Measurements from ENCODE around the gene SLC38A2.
A peak's percentile ranks its signal among the peaks of the same experiment; 100 is the strongest.
"Not testable (repeated sequence)": the region's sequence is repeated elsewhere in the genome, so short reads cannot be mapped to it uniquely, and the experiment has no call there.

Gene SLC38A2

GRCh38 chr12:46360908-46361666 lies 11.5 kb downstream of the SLC38A2 start:
- DNase-seq (ENCODE audit: low spot score), result no peak

DNA sequence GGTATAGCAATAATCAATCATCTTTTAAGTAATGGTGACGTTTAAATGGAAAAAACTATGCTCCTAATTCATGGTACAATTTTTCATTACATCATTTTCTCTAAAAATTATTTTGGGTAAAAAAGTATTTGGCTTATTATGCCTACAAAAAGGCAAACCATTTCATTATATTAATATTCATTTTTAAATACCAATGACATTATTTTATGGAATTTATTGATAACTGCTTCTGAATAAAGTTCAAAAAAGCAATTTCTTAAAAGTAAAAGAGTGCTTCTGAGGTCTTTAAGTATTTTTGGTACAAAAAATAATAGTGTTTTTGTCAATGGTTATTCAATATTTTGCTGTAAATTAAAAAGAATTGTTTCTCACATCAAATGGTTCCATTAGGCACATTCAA lies 12.2 kb downstream of the SLC38A2 start:
- no peak for DNase-seq (ENCODE audit: low spot score)

DNA sequence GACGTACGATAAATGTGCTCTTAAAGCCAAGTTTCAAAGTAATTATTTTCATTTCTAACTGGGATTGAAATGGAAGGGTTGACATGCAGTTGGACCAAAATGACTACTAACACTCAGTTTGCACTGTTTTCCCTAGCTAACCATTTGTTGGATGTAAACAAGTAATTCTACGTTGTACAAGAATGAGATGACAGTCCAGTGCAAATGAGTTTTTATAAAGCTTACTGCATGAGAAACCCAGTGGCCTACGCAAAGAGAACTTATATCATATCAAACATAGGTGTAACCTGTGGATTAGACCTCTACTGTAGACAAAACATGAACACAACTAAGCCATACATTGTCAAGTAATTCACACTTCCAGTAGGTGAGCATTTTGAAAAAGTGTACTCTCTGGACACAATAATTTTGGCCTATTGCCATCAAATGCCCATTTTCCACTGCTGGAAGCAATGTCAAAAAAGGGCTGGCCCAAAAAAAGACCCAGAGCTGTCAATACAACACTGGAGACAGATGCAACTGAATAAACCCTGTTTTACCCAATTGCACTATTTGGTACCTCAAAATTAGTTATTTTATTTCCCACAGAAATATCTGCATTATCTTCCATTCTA lies 12.8 kb downstream of the SLC38A2 start:
- no peak for DNase-seq (ENCODE audit: low spot score)

- DNase-seq (ENCODE audit: low spot score), result no peak
These were observed 13.5 kb downstream of the SLC38A2 start for GRCh38 chr12:46358791-46359666.

DNA sequence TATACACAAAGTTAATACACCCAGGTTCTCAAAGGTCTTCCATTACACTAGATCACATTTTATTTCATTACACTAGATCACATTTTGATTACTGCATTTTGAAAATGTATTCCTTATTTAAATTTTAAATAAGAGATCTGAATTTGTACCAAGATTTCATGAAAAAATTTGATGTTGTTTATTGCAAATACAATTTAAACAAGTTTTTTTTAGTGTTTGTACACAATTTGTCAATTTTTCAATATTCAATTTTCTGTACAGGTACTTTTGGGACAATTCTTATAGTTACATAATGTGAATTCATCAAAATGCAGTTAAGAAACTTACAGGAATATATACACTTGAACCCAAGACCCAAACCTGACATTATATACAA lies 14.3 kb downstream of the SLC38A2 start:
- no peak for DNase-seq (ENCODE audit: low spot score)

GRCh38 chr12:46357438-46358324 lies 14.9 kb downstream of the SLC38A2 start:
- DNase-seq (ENCODE audit: low spot score), result no peak

- DNase-seq (ENCODE audit: low spot score), result no peak
These were observed 15.7 kb downstream of the SLC38A2 start for GRCh38 chr12:46356655-46357437.

DNA sequence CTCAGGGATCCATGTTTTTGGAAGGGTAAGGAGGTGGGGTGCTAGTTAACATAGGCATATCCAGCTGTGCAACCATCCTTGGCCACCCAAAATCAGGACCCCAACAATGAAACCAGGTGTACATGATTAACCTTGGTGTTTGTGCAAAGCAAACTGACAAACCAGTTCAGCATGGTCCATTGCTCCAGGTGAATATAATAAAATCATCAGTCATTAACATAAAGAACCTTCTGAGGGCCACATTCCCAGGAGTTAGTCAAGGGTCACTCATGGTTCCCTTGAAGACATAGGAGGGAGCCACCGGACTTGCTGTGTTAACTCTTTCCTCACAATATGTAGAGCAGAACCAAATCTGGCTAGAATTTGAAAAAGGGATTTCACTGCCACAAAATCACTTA lies 17.8 kb downstream of the SLC38A2 start:
- no peak for DNase-seq (ENCODE audit: low spot score)

DNA sequence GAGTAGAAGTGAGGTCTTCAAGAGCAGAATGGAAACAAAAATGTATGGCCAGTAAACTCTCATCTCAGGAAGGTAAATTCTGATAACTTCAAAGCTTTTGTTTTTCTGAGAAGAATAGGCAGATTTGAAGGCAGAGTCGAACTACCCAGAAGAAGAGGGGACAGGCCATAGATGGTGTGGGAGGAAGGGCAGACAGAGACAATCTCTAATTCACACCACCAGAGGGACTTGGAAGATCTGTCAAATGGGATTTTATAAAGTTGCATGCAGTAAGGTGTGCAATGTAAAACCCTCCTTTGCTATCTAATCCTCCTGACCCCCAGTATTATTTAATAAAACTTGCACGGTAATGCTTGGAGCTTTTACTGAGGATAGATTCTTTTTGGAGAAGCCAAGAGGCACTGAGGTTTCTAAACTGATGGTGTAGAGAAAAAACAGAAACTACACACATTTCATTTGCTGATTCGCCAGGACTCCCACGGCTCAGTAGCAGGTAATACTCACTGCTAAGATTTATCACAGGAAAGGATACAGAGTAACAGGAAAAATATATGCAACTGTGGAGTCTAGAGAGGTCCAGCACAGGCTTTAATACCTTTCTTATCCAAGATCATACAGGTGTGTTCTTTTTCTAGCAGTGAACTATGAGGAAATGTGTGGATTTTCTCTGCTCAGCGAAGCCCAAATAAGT lies 18.3 kb downstream of the SLC38A2 start:
- DNase-seq (ENCODE audit: low spot score), result no peak

GRCh38 chr12:46351886-46352650 lies 20.5 kb downstream of the SLC38A2 start:
- no peak for DNase-seq (ENCODE audit: low spot score)

DNA sequence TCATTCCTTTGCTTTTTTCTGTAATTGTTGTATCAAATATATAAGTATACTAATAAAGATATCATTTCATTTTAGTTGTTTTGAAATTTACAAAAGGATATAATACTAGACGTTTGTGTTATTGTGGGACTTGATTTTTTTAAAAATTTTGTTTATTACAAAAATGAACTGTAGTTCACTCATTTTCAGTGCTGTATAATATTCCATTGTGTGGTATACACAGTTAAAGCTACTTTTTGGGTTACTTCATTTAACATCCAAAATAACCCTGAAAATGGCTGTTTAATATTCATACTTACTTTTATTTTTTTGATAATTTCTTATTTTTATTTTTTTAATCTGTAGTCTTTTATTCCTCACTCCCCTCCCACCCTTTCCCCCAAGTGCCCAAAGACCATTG lies 21.4 kb downstream of the SLC38A2 start:
- no peak for DNase-seq (ENCODE audit: low spot score)

GRCh38 chr12:46349253-46349652 lies 23.3 kb downstream of the SLC38A2 start:
- DNase-seq (ENCODE audit: low spot score), result no peak

DNA sequence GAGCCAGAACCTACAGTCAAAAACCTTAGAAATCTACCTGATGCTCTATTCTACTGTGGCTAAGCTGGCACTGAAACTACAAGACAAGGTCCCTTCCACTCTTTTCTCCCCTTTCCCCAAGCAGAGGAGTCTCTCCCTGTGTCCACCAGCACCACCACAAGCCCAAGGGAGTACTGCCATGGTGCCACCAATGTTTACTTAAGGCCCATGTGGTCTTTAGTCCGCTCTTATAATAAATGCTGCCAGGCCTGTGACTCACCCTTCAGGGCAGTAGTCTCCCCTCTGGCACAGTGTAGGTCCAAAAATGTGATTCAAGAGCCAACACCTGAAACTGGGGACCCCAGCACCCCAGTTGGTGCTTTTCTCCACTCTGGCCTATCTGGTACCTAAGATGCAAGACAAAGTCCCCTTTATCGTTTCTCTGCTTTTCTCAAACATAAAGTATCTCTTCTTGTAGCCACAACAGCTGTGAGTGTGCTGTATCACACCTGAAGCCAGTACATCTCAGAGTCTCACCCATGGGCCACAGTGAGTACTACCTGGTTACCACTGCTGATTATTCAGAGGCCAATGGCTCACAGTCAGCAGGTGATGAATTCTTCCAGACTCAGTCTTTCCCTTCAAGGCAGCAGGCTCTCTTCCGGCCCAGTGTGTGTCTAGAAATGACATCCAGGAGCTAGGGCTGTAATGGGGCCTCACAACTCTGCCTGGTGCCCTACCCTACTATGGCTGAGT lies 29.3 kb downstream of the SLC38A2 start:
- no peak for DNase-seq (ENCODE audit: low spot score)

- peak; percentile 28 for DNase-seq (ENCODE audit: low spot score)
These were observed 30.0 kb downstream of the SLC38A2 start for GRCh38 chr12:46342562-46343033.

GRCh38 chr12:46339051-46339450 lies 33.5 kb downstream of the SLC38A2 start:
- DNase-seq (ENCODE audit: low spot score), result no peak

- no peak for DNase-seq (ENCODE audit: low spot score)
These were observed 40.3 kb downstream of the SLC38A2 start for GRCh38 chr12:46332260-46332659.

DNA sequence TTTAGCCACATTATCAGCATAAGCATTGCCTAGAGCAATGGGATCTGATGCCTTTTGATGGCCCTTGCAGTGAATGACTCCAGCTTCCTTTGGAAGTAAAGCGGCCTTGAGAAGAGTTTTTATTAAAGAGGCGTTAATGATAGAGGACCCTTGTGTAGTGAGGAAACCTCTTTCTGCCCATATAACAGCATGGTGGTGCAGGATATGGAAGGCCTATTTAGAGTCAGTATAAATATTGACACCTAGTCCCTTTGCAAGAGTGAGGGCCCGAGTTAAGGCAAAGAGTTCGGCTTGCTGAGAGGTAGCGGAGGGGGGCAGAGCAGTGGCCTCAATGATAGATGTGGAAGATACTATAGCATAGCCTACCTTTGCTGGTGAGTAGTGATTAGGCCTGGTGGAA lies 47.5 kb downstream of the SLC38A2 start:
- not testable (repeated sequence) for DNase-seq (ENCODE audit: low spot score)

DNA sequence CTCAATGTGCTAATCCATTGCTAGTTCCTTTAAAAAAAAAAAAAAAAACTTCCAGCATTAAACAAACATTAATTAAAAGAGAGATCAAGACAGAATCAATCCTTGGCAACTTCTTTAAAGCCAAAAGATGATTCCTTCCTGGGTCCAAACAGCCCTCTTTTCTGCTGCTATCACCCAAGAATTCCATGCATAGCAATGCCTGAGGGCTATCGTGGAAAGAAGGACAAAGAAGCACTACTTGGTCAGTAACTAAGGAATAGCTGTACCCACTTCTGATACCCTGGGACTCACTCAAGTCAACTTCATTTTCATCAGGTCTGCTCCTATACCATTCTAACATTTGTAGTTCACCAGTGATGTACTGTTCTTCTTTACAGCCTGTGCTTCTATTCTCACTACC lies 51.8 kb downstream of the SLC38A2 start:
- no peak for DNase-seq (ENCODE audit: low spot score)

DNA sequence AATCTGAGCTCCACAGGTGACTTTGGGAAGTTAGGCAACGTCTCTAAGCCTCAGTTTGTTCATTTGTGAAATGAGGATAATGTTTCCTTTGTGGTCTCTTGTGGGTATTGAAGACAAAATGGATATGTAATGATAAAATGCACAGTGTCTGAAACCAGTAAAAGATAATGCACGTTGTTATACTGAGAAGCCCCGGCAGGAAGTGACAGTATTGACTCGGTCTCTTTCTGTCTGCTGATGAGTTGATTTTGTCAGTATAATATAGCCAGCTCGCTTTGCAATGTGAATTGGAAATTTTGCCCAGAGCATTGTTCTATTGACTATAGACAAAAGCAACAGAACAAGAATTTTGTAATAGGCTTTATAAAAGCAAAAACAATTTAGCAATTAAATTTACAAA lies 54.5 kb downstream of the SLC38A2 start:
- no peak for DNase-seq (ENCODE audit: low spot score)

All from putamen (tissue), 1 donor.